Tibial nerve (tissue), 4 donors: ENCODE data around the gene PTPRK. TPM values are rescaled to one million over a fixed set of nuclear protein-coding genes. Genes with fewer than 3 reads are reported as not detected.

Source experiments
- DNase-seq, 2 donors: peaks; one replicate each; pipeline ENCODE4 v3.0.0-alpha.2; 2019; ENCODE audit warnings: low spot score in 2 of 2
- H3K27ac ChIP-seq, 4 donors: fragments of 200-600 bp; sonication (generic) in 3 of 4; one replicate each; pipeline ENCODE4 v1.5.1; 2017 to 2019; ENCODE audit warnings: mild to moderate bottlenecking in 1 of 4
- H3K27me3 ChIP-seq, 2 donors: fragments of 200-600 bp; sonication (generic) in 1 of 2; one replicate each; pipeline versions ENCODE4 v1.5.1 to v1.6.0; 2017 to 2019
- H3K36me3 ChIP-seq, 3 donors: fragments of 200-600 bp; sonication (generic); one replicate each; pipeline ENCODE4 v1.5.1; 2018 to 2019
- H3K4me1 ChIP-seq, 4 donors: fragments of 200-600 bp; sonication (generic) in 3 of 4; one replicate each; pipeline ENCODE4 v1.5.1; 2017 to 2019
- H3K4me3 ChIP-seq, 4 donors: fragments of 200-600 bp; sonication (generic) in 3 of 4; one replicate each; pipeline ENCODE4 v1.5.1; 2017 to 2019; ENCODE audit warnings: mild to moderate bottlenecking in 1 of 4, moderate library complexity in 1 of 4
- H3K9me3 ChIP-seq, 4 donors: fragments of 200-600 bp; sonication (generic) in 3 of 4; one replicate each; pipeline ENCODE4 v1.5.1; 2017 to 2019
- EP300 ChIP-seq, 2 donors: sonication (generic); formaldehyde crosslinking; IDR thresholded peaks; one replicate each; pipeline ENCODE4 v1.6.1; 2017; ENCODE audit warnings: antibody characterized with exemption in 2 of 2, mild to moderate bottlenecking in 1 of 2
- POLR2A ChIP-seq, 2 donors: fragments of 450-650 bp; IDR thresholded peaks; one replicate each; pipeline ENCODE4 v1.6.1; 2017; ENCODE audit warnings: antibody characterized with exemption in 2 of 2, mild to moderate bottlenecking in 2 of 2, moderate library complexity in 2 of 2
- WGBS, 2 donors: methylation state at CpG; one replicate each; pipeline ENCODE4 v1.1.5; 2018; 5-methylcytosine and 5-hydroxymethylcytosine counted together
- total RNA-seq, 4 donors: library from RNA; depleted of rRNA; stranded (reverse); fragments of >200 nt; gene quantifications; one replicate each; pipeline ENCODE4 v1.1.0, GENCODE V29; 2016
- TF ChIP-seq, protein P1 (sequence below), 5 experiments: fragments of 200-600 bp in 3 of 5; fragments of 450-650 bp in 2 of 5; sonication (generic) in 3 of 5; IDR thresholded peaks; one replicate each; pipeline ENCODE4 v1.5.1; 2016 to 2019; ENCODE audit warnings: antibody characterized with exemption in 5 of 5, mild to moderate bottlenecking in 3 of 5, moderate library complexity in 2 of 5

The PTPRK gene
- total RNA-seq, 4 donors from 2014 or later = 17.4 to 26.1 (median 21.2) TPM

DNA sequence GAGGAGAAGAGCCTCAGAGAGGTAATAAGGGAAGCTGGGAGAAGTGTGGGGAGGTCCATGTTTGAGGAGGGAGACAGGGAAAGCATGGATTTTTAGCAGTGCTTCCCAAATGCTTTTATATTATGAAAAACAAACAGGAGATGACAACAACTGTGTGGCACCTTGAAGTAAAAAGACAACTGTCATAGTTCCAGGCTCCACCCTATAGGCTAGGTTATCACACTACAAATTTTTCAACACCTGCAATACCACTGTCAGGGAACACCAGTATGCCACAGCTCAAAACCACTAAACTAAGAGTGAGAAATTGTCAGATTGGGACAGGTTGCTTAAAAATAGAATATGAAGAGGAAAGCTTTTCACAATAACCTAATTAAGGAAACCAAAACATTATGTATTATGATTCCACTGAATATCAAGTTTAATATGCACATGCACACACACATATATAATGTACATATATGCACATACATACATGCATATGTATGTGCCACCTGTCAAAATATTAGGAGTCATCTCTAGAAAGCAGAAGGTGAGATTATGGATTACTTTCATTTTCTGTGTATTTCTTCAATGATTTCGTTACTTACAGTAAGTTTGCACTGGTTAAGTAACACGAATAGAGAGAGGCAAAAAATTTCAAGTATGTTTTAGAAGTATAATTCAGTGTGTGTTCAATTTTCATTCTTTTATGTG, 261.2 kb downstream of the PTPRK start:
- no peaks in the 10 kb centered on the region for H3K9me3 ChIP-seq
- peaks cover 0 to 19% (median 0%) of the 10 kb centered on the region in 4 donors for H3K4me1 ChIP-seq
- WGBS, 2 donors = 36 to 45% methylated on average over 2 of the region's 2 CpGs
- H3K36me3 ChIP-seq = no peaks in the 10 kb centered on the region
- H3K27me3 ChIP-seq = no peaks in the 10 kb centered on the region
- DNase-seq = no peak
- TF ChIP-seq POLR2A (IDR thresholded peaks at IDR 0.05) = no peak
- TF ChIP-seq EP300 (IDR thresholded peaks at IDR 0.05) = no peak
- TF ChIP-seq, protein P1, sequence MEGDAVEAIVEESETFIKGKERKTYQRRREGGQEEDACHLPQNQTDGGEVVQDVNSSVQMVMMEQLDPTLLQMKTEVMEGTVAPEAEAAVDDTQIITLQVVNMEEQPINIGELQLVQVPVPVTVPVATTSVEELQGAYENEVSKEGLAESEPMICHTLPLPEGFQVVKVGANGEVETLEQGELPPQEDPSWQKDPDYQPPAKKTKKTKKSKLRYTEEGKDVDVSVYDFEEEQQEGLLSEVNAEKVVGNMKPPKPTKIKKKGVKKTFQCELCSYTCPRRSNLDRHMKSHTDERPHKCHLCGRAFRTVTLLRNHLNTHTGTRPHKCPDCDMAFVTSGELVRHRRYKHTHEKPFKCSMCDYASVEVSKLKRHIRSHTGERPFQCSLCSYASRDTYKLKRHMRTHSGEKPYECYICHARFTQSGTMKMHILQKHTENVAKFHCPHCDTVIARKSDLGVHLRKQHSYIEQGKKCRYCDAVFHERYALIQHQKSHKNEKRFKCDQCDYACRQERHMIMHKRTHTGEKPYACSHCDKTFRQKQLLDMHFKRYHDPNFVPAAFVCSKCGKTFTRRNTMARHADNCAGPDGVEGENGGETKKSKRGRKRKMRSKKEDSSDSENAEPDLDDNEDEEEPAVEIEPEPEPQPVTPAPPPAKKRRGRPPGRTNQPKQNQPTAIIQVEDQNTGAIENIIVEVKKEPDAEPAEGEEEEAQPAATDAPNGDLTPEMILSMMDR (IDR thresholded peaks at IDR 0.05) = no peak
- no peak overlapping the region for H3K4me3 ChIP-seq
- no peak overlapping the region for H3K27ac ChIP-seq

DNA sequence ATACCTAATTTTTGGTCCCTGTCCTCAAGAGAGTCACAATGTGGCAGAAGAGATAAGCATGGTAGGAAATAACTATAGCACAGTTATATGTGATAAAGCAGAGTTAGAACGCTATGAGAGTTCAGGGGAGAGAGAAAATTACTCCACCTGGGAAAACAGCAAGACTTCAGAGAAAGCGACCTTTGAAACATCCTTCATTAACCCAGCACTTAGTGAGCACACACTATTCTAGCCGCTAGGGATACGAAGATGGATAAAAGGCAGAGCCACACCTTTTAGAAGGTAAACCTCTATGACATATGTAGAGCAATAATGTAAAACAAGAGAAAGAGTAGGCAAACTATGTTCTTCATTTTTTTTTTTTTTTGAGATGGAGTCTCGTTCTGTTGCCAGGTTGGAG, 264.3 kb downstream of the PTPRK start:
- WGBS, 2 donors = 93 to 94% methylated on average over 5 of the region's 5 CpGs
- TF ChIP-seq EP300 (IDR thresholded peaks at IDR 0.05) (no peak), POLR2A (IDR thresholded peaks at IDR 0.05) (no peak)
- TF ChIP-seq, protein P1 (IDR thresholded peaks at IDR 0.05) = no peak
- Histone ChIP-seq H3K27ac (no peak overlapping the region), H3K36me3 (no peaks in the 10 kb centered on the region), H3K27me3 (no peaks in the 10 kb centered on the region), H3K4me1 (peaks cover 0 to 19% (median 0%) of the 10 kb centered on the region in 4 donors), H3K9me3 (no peaks in the 10 kb centered on the region), H3K4me3 (no peak overlapping the region)
- no peak for DNase-seq

DNA sequence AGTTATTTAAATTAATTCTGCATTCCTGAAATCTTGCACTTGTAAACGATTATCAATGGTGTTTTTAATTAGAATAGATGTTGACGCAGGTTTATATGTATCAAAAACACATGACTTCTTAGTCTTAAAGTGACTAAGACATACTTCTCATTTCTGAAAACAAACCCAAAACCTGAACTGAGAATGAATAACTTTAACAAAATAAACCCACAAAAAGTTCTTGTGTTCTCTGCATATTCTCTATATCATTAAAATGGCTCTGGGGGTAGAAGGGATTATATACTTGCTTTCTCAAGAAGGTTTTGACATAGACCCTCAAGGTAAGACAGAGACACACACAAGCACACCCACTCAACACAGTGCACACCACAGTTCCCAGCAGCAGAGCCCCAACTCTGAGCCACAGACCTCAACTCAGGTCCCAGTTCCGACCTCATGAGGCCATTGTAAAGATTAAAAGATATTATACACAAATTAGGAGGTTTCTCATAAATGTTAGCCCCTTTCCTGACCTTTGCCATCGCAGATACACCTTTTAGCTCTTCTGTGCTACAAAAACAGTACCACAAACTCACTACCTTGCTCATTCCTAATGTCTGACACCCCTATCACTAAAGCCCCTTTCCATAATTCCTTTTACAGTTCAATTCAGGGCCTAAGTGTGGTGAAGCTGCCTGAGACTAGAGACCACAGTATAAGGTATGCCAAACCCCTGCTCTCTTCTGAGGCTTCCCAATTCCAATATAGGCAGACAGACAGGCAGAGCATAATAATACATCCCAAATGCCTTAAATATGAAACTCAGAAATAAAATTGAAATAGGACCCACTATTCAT, 267.8 kb downstream of the PTPRK start:
- WGBS, 2 donors = 91 to 93% methylated on average over 4 of the region's 4 CpGs
- H3K36me3 ChIP-seq = no peaks in the 10 kb centered on the region
- no peaks in the 10 kb centered on the region for H3K27me3 ChIP-seq
- no peak for DNase-seq
- TF ChIP-seq POLR2A (IDR thresholded peaks at IDR 0.05) = no peak
- TF ChIP-seq, protein P1 (IDR thresholded peaks at IDR 0.05) = no peak
- TF ChIP-seq EP300 (IDR thresholded peaks at IDR 0.05) = no peak
- no peaks in the 10 kb centered on the region for H3K9me3 ChIP-seq
- H3K27ac ChIP-seq = no peak overlapping the region
- H3K4me3 ChIP-seq = no peak overlapping the region
- H3K4me1 ChIP-seq = no peaks in the 10 kb centered on the region

DNA sequence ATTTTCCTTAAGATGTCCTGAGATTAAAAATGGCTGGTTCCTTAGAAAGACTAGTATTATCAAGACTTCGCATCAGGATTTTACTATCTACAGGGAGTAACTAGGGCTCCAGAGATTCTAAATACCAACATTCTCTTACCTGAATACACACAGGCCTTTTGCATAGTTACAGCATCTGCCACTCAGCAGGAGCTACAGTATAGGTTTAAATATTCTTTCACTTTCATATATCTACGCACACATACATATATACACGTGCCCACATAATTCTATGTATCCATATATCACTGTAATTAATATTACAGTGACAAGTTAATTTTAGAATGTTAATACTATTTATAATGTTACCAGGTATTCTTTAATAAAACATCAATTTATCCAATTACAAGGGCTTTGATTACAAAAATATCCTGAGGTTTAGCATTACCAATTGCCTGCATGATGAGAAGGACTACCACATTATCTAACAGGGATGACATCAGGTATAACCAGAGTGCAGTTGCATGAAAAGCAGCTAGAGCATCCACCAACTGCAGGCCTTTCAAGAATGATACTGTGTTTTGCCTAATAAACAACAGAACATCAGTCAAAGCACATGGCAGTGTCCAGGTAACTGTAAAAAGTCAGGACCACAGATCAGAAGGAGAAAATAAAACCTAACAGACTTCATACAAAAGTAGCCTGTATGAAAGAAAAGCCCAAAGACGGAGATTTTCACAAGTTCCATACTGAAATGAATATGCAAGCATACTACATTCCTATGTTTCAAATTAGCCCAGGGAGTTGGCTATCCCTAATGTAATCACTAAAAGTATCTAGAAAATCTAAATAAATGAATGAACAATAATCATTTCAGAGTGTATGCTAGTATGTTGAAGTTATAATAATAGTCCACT, 268.7 kb downstream of the PTPRK start:
- Histone ChIP-seq H3K36me3 (no peaks in the 10 kb centered on the region), H3K4me1 (no peaks in the 10 kb centered on the region), H3K9me3 (no peaks in the 10 kb centered on the region), H3K4me3 (no peak overlapping the region), H3K27me3 (no peaks in the 10 kb centered on the region), H3K27ac (no peak overlapping the region)
- TF ChIP-seq EP300 (IDR thresholded peaks at IDR 0.05) = no peak
- 84 to 96% methylated on average over 4 of the region's 4 CpGs for WGBS, 2 donors
- DNase-seq = no peak

DNA sequence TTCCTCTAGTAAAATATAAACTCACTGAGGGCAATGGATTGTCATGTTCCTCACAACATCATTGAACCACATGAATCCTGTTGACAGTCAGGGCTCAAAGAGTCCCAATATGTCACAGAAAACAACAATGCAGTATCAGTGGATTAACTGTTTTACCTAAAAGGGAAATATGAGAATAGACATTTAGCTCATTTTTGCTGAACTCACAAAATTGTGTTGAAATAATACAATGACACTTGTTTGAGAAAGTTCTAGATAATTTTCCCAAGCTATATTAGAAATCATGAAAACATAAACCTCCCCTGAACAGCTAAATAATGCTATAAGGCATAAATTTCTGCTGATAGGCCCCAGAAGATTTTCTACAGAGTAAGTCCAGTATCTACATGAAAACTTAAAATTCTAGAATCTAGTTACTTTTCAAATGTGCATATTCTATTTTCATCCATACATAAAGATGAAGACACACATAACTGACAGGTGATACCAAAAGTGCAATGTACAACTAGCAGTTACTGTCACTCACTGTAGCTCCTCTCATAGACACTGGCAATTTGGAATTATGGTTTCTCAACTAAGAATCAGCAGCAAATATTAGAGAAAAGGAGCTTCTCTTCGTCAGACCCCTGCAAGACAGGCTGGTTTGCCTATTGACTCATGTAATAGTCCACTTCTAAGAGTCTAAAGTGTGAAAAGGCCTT, 269.9 kb downstream of the PTPRK start:
- TF ChIP-seq POLR2A (IDR thresholded peaks at IDR 0.05) (no peak), EP300 (IDR thresholded peaks at IDR 0.05) (no peak)
- TF ChIP-seq, protein P1 (IDR thresholded peaks at IDR 0.05) = no peak
- Histone ChIP-seq H3K4me1 (no peaks in the 10 kb centered on the region), H3K27me3 (no peaks in the 10 kb centered on the region), H3K4me3 (no peak overlapping the region), H3K36me3 (no peaks in the 10 kb centered on the region), H3K9me3 (no peaks in the 10 kb centered on the region), H3K27ac (no peak overlapping the region)
- DNase-seq = no peak
- 93 to 97% methylated on average over 1 of the region's 1 CpG for WGBS, 2 donors
